HG02870 (cell line): ENCODE measurements around the gene RUSC2.
"Not testable (repeated sequence)": the region's sequence is repeated elsewhere in the genome, so short reads cannot be mapped to it uniquely, and the experiment has no call there.

Experiments used
- ATAC-seq: cut with Tn5 transposase; IDR thresholded peaks from one replicate; pipeline ENCODE4 v1.9.1; 2021; ENCODE audit warnings: mild to moderate bottlenecking, moderate library complexity; ENCODE audit not compliant: unreplicated experiment

The RUSC2 gene

GRCh38 chr9:35519692-35520363, 29.9 kb downstream of the RUSC2 start:
- ATAC-seq = no peak

GRCh38 chr9:35520364-35520710, 30.4 kb downstream of the RUSC2 start:
- no peak for ATAC-seq

GRCh38 chr9:35521708-35522107, 31.8 kb downstream of the RUSC2 start:
- ATAC-seq = no peak

DNA sequence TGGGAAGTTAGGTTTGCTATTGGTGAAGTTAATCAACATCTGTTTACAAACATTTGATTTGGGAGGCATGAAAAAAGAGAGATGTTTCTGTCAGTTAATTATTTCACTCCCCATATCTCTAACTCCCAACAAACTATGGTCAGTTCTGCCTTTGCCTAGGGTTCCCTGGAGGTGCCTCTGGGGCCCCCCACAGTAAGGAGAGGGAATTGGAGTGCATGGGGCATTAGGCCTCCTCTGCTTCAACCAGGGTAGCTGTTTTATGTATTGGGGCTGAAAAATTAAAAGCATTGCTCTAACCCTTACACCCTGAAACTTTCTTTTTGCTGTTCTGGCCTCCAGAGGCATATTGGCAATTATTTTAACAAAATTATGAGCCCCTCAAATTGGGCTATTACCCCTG, 32.3 kb downstream of the RUSC2 start:
- no peak for ATAC-seq

DNA sequence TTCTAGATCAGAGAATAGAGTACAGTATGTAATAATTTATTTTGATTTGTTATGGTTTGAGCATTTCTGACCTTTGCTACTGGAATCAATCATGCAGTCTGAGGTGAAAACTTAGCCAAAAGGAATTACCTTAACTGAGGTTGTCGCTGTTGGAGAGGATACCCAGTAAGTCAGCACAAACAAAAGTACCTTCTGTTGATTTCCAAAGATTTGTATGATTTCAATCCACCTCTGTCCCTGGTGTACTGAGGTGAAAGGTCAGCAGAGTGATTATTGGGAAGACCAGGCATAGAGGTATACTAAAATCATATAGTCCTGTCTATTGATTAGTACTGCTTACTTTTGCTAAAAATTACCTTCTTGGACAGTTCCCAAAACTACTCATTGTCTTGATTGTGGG, 32.8 kb downstream of the RUSC2 start:
- no peak for ATAC-seq

GRCh38 chr9:35523556-35523955, 33.6 kb downstream of the RUSC2 start:
- ATAC-seq = not testable (repeated sequence)

DNA sequence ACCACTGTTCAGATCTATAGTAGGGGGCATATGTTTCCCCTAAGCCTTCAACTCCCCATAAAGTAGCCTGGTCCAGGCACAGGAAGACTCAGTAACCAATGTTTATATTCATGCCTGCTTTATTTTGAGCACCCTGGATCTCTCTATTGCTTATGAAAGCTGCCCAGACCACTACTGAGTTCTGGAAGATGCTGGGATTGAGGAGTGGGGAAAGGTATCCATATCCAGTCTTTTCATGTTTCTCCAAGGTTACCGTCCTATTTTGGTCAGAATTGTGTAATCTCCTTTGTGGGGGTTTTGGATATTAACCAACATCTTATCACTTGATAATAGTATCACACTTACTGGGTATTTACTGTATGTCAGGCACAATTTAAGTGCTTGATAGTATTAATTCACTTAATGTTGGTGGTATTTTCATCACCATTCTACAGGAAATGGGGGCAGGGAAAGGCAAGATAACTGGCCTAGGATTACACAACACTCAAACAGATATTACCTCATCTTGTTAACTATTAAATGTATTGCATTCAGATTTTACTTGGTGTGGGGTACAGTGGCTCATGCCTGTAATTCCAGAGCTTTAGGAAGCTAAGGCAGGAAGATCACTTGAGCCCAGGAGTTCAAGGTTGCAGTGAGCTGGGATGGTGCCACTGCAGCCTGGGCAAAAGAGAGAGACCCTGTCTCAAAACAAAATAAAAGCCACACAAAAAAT, 36.3 kb downstream of the RUSC2 start:
- ATAC-seq = no peak

- no peak for ATAC-seq
Observed at GRCh38 chr9:35529161-35529823, 39.4 kb downstream of the RUSC2 start.

DNA sequence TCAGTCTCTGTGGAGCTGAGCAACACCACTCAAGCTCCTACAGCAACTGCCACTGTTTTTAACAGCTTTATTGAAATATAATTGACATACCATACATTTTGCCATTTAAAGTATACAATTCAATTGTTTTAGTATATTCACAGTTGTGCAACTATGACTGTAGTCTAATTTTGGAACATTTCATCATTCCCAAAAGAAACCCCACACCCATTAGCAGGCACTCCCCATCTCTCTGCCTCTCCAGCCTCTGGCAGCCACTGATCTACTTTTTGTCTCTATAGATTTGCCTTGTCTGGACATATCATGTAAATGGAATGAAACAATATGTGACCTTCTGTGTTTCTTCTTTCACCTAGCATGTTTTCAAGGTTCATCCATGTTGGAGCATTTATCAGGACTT, 43.5 kb downstream of the RUSC2 start:
- no peak for ATAC-seq

GRCh38 chr9:35534921-35535320, 45.0 kb downstream of the RUSC2 start:
- not testable (repeated sequence) for ATAC-seq

DNA sequence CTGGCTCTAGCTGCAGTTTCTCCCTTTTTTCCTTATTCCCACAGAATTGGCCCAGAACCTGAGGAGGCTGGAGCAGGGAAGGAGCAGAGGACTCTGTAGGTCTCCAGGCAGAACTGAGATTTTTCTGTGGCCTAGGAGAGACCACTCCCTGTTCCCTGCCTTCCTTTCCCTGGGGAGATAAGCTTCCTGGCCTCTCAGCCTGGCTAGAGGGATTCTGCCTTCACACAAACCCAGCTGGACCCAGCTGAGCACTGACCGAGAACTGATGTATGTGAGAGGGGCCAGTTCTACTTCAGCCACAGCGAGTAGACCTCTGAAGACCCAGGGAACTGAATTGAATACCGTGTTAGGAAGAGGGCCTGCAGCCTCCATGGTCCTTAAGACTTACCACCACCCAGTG, 48.0 kb downstream of the RUSC2 start:
- ATAC-seq = no peak

- ATAC-seq = no peak
Observed at GRCh38 chr9:35538361-35539234, 48.7 kb downstream of the RUSC2 start.
